ENCODE measurements around the gene AUTS2.
A peak's percentile ranks its signal among the peaks of the same experiment; 100 is the strongest.

The AUTS2 gene

GRCh38 chr7:70259502-70259901, 661.2 kb downstream of the AUTS2 start:
- H3K27me3 ChIP-seq (ENCODE audit: insufficient read depth, low read depth, severe bottlenecking) = no peaks in the 10 kb centered on the region
- no peak for TF ChIP-seq CTCF (IDR thresholded peaks at IDR 0.05; ENCODE audit: low read depth, low read length)
- no peaks in the 10 kb centered on the region for H3K36me3 ChIP-seq
- no peak overlapping the region for H3K4me3 ChIP-seq (ENCODE audit: low read depth, low read length)
- H3K9me3 ChIP-seq (ENCODE audit: severe bottlenecking) = no peaks in the 10 kb centered on the region
- DNase-seq = no peak
- H3K27ac ChIP-seq = no peak overlapping the region

- DNase-seq = no peak
- no peak overlapping the region for H3K4me3 ChIP-seq (ENCODE audit: low read depth, low read length)
- no peaks in the 10 kb centered on the region for H3K27me3 ChIP-seq (ENCODE audit: insufficient read depth, low read depth, severe bottlenecking)
- no peak for TF ChIP-seq CTCF (IDR thresholded peaks at IDR 0.05; ENCODE audit: low read depth, low read length)
- no peak overlapping the region for H3K27ac ChIP-seq
- H3K9me3 ChIP-seq (ENCODE audit: severe bottlenecking) = no peaks in the 10 kb centered on the region
- H3K36me3 ChIP-seq = no peaks in the 10 kb centered on the region
Observed at GRCh38 chr7:70263471-70264255, 665.4 kb downstream of the AUTS2 start.

GRCh38 chr7:70266186-70266585, 667.9 kb downstream of the AUTS2 start:
- TF ChIP-seq CTCF (IDR thresholded peaks at IDR 0.05; ENCODE audit: low read depth, low read length) = no peak
- H3K27ac ChIP-seq = no peak overlapping the region

GRCh38 chr7:70267381-70268120, 669.3 kb downstream of the AUTS2 start:
- Histone ChIP-seq H3K4me3 (ENCODE audit: low read depth, low read length) (peak overlapping the region; percentile 17), H3K27me3 (ENCODE audit: insufficient read depth, low read depth, severe bottlenecking) (no peaks in the 10 kb centered on the region), H3K9me3 (ENCODE audit: severe bottlenecking) (no peaks in the 10 kb centered on the region), H3K36me3 (no peaks in the 10 kb centered on the region), H3K27ac (peak overlapping the region; percentile 49)
- DNase-seq = peak; percentile 66
- TF ChIP-seq CTCF (IDR thresholded peaks at IDR 0.05; ENCODE audit: low read depth, low read length) = no peak

More at GRCh38 chr7:70266186-70266585, 667.9 kb downstream of the AUTS2 start:
- Histone ChIP-seq H3K9me3 (ENCODE audit: severe bottlenecking) (no peaks in the 10 kb centered on the region), H3K27me3 (ENCODE audit: insufficient read depth, low read depth, severe bottlenecking) (no peaks in the 10 kb centered on the region), H3K36me3 (no peaks in the 10 kb centered on the region), H3K4me3 (ENCODE audit: low read depth, low read length) (no peak overlapping the region)
- no peak for DNase-seq

GRCh38 chr7:70268179-70268578, 669.9 kb downstream of the AUTS2 start:
- Histone ChIP-seq H3K36me3 (no peaks in the 10 kb centered on the region), H3K9me3 (ENCODE audit: severe bottlenecking) (no peaks in the 10 kb centered on the region), H3K27me3 (ENCODE audit: insufficient read depth, low read depth, severe bottlenecking) (no peaks in the 10 kb centered on the region), H3K4me3 (ENCODE audit: low read depth, low read length) (peak overlapping the region; percentile 17), H3K27ac (peak overlapping the region; percentile 49)
- no peak for DNase-seq
- no peak for TF ChIP-seq CTCF (IDR thresholded peaks at IDR 0.05; ENCODE audit: low read depth, low read length)
